Esophagus squamous epithelium (tissue), 5 donors: ENCODE measurements around the gene MAP4K3. TPM values are rescaled to one million over a fixed set of nuclear protein-coding genes. Genes with fewer than 3 reads are reported as not detected.

ENCODE experiments used
- DNase-seq: peaks from one replicate; lab custom pipeline; 2025; lab: John Stamatoyannopoulos, UW
- H3K27ac ChIP-seq, 4 donors: fragments of 200-600 bp; sonication (generic); one replicate each; pipeline ENCODE4 v1.5.1; 2016 to 2019; ENCODE audit warnings: mild to moderate bottlenecking in 1 of 4
- H3K27me3 ChIP-seq, 4 donors: fragments of 200-600 bp; sonication (generic); 1 replicate in 3 of 4; 2 replicates in 1 of 4; pipeline versions ENCODE4 v1.5.1 to v1.6.0; 2017 to 2021; ENCODE audit warnings: antibody characterized with exemption in 1 of 4
- H3K36me3 ChIP-seq, 3 donors: fragments of 200-600 bp; sonication (generic); one replicate each; pipeline ENCODE4 v1.5.1; 2016 to 2019
- H3K4me1 ChIP-seq, 3 donors: fragments of 200-600 bp; sonication (generic); one replicate each; pipeline ENCODE4 v1.5.1; 2017 to 2019
- H3K4me3 ChIP-seq, 4 donors: fragments of 200-600 bp; sonication (generic); 1 replicate in 3 of 4; 2 replicates in 1 of 4; pipeline ENCODE4 v1.5.1; 2016 to 2019; ENCODE audit warnings: mild to moderate bottlenecking in 2 of 4, moderate library complexity in 1 of 4
- H3K9me3 ChIP-seq, 3 donors: fragments of 200-600 bp; sonication (generic); one replicate each; pipeline ENCODE4 v1.5.1; 2016 to 2019
- POLR2A ChIP-seq, 4 donors: fragments of 450-650 bp; IDR thresholded peaks; one replicate each; pipeline ENCODE4 v1.6.1; 2017; ENCODE audit warnings: antibody characterized with exemption in 4 of 4, mild to moderate bottlenecking in 4 of 4, moderate library complexity in 3 of 4
- WGBS, 2 donors: methylation state at CpG; one replicate each; pipeline ENCODE4 v1.1.5; 2018; 5-methylcytosine and 5-hydroxymethylcytosine counted together
- intact Hi-C: fragments of 100-400 bp; cut with DNase I; formaldehyde crosslinking; loops from one replicate; pipeline ENCODE4 v1.15.0; 2022
- total RNA-seq, 4 donors: library from RNA; depleted of rRNA; stranded (reverse); fragments of >200 nt; gene quantifications; one replicate each; pipeline ENCODE4 v1.1.0, GENCODE V29; 2016
- TF ChIP-seq, protein P1 (sequence below), 6 experiments: fragments of 450-650 bp in 4 of 6; fragments of 200-600 bp in 2 of 6; sonication (generic) in 2 of 6; IDR thresholded peaks; one replicate each; pipeline ENCODE4 v1.5.1; 2016 to 2019; ENCODE audit warnings: antibody characterized with exemption in 6 of 6, mild to moderate bottlenecking in 4 of 6, moderate library complexity in 4 of 6
- donor health status: DM: yes; HTN: yes; CAD: no.

The MAP4K3 gene
- total RNA-seq, 4 donors from 2014 or later = 12.6 to 35.1 (median 15.8) TPM

DNA sequence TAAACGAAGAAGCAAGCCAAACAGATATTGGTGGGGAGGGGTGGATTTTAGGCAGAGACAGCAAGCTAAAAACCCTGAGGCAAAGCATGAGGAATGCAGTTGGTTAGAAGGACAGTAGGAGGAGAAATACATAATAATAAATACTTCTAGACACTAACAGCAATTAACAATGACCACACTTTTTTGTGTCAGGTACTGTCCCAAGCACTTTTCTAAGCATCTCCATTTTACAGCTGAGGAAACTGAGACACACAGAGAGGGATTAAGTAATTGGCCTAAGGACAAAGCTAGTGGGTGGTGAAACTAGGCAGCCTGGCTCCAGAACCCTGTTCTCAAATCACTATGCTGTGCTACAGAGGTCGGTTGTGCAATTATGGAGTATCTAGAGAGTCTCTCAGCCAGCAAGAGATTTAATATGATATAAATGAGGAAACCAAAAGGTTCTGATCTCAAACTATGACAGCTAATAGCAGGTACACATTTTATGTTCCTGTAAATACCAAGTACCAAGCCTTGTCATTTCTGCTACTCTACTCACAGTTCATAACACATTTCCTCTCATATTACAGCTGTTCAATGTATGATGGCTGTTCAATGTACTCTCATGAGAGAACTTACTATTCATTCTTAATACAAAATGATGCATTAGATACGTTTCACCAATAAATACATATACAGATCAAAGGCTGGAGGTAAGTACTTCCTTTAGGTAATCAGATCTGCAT, 5.3 kb downstream of the MAP4K3 start:
- H3K27me3 ChIP-seq = no peaks in the 10 kb centered on the region
- H3K4me3 ChIP-seq = no peak overlapping the region
- H3K27ac ChIP-seq = no peak overlapping the region
- DNase-seq = no peak
- H3K9me3 ChIP-seq = no peaks in the 10 kb centered on the region
- WGBS, 2 donors = 23 to 40% methylated on average over 3 of the region's 3 CpGs
- no peaks in the 10 kb centered on the region for H3K36me3 ChIP-seq
- TF ChIP-seq, protein P1, sequence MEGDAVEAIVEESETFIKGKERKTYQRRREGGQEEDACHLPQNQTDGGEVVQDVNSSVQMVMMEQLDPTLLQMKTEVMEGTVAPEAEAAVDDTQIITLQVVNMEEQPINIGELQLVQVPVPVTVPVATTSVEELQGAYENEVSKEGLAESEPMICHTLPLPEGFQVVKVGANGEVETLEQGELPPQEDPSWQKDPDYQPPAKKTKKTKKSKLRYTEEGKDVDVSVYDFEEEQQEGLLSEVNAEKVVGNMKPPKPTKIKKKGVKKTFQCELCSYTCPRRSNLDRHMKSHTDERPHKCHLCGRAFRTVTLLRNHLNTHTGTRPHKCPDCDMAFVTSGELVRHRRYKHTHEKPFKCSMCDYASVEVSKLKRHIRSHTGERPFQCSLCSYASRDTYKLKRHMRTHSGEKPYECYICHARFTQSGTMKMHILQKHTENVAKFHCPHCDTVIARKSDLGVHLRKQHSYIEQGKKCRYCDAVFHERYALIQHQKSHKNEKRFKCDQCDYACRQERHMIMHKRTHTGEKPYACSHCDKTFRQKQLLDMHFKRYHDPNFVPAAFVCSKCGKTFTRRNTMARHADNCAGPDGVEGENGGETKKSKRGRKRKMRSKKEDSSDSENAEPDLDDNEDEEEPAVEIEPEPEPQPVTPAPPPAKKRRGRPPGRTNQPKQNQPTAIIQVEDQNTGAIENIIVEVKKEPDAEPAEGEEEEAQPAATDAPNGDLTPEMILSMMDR (IDR thresholded peaks at IDR 0.05) = no peak
- no peak for TF ChIP-seq POLR2A (IDR thresholded peaks at IDR 0.05)
- peaks cover 8 to 62% (median 10%) of the 10 kb centered on the region in 3 donors for H3K4me1 ChIP-seq
- intact Hi-C loops = no loop called here

DNA sequence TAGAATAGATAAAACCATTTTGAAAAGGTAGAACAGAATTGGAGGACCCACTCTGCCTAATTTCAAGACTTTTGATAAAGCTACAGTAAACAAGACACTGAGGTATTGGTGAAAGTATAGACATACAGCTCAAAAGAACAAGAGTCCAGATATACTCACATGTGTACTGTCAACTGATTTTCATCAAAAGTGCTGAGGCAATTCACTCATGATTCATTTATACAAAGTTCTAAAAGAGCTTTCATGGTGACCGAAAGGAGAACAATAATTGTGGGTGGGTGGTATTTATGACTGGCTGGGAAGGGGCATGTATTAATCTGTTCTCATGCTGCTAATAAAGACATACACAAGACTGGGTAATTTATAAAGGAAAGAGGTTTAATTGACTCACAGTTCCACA, 7.3 kb downstream of the MAP4K3 start:
- H3K36me3 ChIP-seq = no peaks in the 10 kb centered on the region
- TF ChIP-seq, protein P1 (IDR thresholded peaks at IDR 0.05) = no peak
- no peak for TF ChIP-seq POLR2A (IDR thresholded peaks at IDR 0.05)
- no peak overlapping the region for H3K4me3 ChIP-seq
- H3K4me1 ChIP-seq = peaks cover 5 to 44% (median 8%) of the 10 kb centered on the region in 3 donors
- H3K27ac ChIP-seq = no peak overlapping the region
- H3K27me3 ChIP-seq = no peaks in the 10 kb centered on the region
- intact Hi-C loops = no loop called here
- DNase-seq = no peak
- WGBS, 2 donors = 44 to 50% methylated on average over 1 of the region's 1 CpG
- H3K9me3 ChIP-seq = no peaks in the 10 kb centered on the region

DNA sequence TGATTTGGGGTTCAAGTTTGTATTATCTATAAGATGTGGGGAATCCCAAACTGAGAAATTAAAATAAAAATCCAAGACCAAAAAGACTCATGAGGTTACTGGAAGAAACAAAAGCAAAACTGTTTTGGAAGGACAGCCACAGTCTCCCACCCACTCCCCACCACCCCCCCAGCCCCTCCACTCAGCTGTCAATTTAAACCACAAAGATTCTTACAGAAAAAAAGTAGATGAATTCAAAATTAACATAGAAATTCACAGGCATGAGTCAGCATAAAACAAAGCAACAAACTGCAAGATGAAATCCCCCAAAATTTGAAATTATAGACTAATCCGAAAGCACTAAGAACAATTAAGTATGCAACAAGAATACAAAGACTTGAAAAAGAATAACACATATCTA, 12.1 kb downstream of the MAP4K3 start:
- Histone ChIP-seq H3K27me3 (no peaks in the 10 kb centered on the region), H3K27ac (no peak overlapping the region), H3K9me3 (no peaks in the 10 kb centered on the region), H3K4me1 (peaks cover 0 to 1% (median 0%) of the 10 kb centered on the region in 3 donors), H3K36me3 (no peaks in the 10 kb centered on the region), H3K4me3 (no peak overlapping the region)
- intact Hi-C loops = no loop called here
- WGBS, 2 donors = 89 to 91% methylated on average over 1 of the region's 1 CpG
- DNase-seq = no peak
- no peak for TF ChIP-seq POLR2A (IDR thresholded peaks at IDR 0.05)
- TF ChIP-seq, protein P1 (IDR thresholded peaks at IDR 0.05) = no peak

DNA sequence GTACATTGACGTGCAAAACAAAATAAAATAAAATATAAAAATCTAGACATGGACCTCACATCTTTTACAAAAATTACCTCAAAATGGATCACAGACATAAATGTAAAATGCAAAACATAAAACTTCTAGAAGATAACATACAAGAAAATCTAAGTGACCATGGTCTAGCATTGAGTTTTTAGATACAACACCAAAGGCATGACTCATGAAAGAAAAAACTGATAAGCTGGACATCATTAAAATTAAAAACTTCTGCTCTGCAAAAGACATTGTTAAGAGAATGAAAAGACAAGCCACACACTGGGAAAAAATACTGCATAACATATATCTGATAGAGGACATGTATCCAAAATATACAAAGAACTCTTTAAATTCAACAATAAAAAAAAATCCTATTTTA, 14.4 kb downstream of the MAP4K3 start:
- no peak overlapping the region for H3K27ac ChIP-seq
- H3K9me3 ChIP-seq = no peaks in the 10 kb centered on the region
- no peaks in the 10 kb centered on the region for H3K27me3 ChIP-seq
- DNase-seq = no peak
- peaks cover 0 to 22% (median 5%) of the 10 kb centered on the region in 3 donors for H3K4me1 ChIP-seq
- 92 to 96% methylated on average over 1 of the region's 1 CpG for WGBS, 2 donors
- no peak overlapping the region for H3K4me3 ChIP-seq
- TF ChIP-seq POLR2A (IDR thresholded peaks at IDR 0.05) = no peak
- TF ChIP-seq, protein P1 (IDR thresholded peaks at IDR 0.05) = no peak
- no peaks in the 10 kb centered on the region for H3K36me3 ChIP-seq
- intact Hi-C loops = no loop called here

DNA sequence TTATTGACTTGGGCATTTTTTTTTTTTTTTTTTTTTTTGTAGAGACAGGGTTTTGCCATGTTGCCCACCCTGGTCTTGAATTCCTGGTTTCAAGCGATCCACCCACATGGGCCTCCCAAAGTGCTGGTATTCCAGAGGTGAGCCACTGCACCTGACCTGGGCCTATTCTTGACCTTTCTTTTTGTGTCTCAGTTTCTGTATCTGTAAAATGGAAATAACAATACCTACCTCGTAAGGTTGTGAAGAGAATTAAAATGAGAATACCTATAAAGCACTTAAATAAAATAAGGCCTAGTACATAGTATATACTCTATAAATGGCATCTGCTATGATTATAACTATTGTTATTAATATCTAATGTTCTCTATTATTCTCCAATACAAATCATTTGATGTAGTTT, 15.7 kb downstream of the MAP4K3 start:
- Histone ChIP-seq H3K27me3 (no peaks in the 10 kb centered on the region), H3K27ac (no peak overlapping the region), H3K4me1 (peaks cover 0 to 34% (median 5%) of the 10 kb centered on the region in 3 donors), H3K9me3 (no peaks in the 10 kb centered on the region), H3K36me3 (no peaks in the 10 kb centered on the region), H3K4me3 (no peak overlapping the region)
- WGBS, 2 donors = 94 to 96% methylated on average over 2 of the region's 2 CpGs
- no peak for DNase-seq
- intact Hi-C loops = no loop called here
- TF ChIP-seq, protein P1 (IDR thresholded peaks at IDR 0.05) = no peak
- no peak for TF ChIP-seq POLR2A (IDR thresholded peaks at IDR 0.05)
